Neutrophil (primary cell): ENCODE results near the gene IL18R1.
A peak's percentile ranks its signal among the peaks of the same experiment; 100 is the strongest.

ENCODE experiments used
- H3K27ac ChIP-seq: fragments of 200-600 bp; sonication (generic); 2 replicates; pipeline ENCODE4 v1.5.1; 2016; ENCODE audit warnings: mild to moderate bottlenecking, moderate library complexity
- H3K27me3 ChIP-seq: fragments of 200-600 bp; sonication (generic); 2 replicates; pipeline ENCODE4 v1.6.0; 2016; ENCODE audit warnings: mild to moderate bottlenecking
- H3K36me3 ChIP-seq: fragments of 200-600 bp; sonication (generic); 2 replicates; pipeline ENCODE4 v1.5.1; 2017
- H3K4me1 ChIP-seq, 2 experiments: fragments of 200-600 bp in 1 of 2; sonication (generic) in 1 of 2; 1 replicate in 1 of 2; 2 replicates in 1 of 2; pipeline versions ENCODE4 v1.5.1 to v1.6.1; 2013 to 2016; ENCODE audit warnings: low read depth in 1 of 2, low read length in 1 of 2, mild to moderate bottlenecking in 1 of 2, moderate library complexity in 1 of 2; ENCODE audit not compliant: control insufficient read depth in 1 of 2, insufficient read depth in 1 of 2
- H3K4me3 ChIP-seq, 2 experiments: fragments of 200-600 bp in 1 of 2; sonication (generic) in 1 of 2; 1 replicate in 1 of 2; 2 replicates in 1 of 2; pipeline ENCODE4 v1.5.1; 2013 to 2016; ENCODE audit warnings: low read depth in 1 of 2, low read length in 1 of 2, mild to moderate bottlenecking in 1 of 2, moderate library complexity in 1 of 2
- H3K9me3 ChIP-seq: fragments of 200-600 bp; sonication (generic); 2 replicates; pipeline ENCODE4 v1.5.1; 2016
- TF ChIP-seq, protein P1 (sequence below): fragments of 200-600 bp; sonication (generic); IDR thresholded peaks from 2 replicates; pipeline ENCODE4 v1.5.1; 2016; ENCODE audit warnings: antibody characterized with exemption

The IL18R1 gene

DNA sequence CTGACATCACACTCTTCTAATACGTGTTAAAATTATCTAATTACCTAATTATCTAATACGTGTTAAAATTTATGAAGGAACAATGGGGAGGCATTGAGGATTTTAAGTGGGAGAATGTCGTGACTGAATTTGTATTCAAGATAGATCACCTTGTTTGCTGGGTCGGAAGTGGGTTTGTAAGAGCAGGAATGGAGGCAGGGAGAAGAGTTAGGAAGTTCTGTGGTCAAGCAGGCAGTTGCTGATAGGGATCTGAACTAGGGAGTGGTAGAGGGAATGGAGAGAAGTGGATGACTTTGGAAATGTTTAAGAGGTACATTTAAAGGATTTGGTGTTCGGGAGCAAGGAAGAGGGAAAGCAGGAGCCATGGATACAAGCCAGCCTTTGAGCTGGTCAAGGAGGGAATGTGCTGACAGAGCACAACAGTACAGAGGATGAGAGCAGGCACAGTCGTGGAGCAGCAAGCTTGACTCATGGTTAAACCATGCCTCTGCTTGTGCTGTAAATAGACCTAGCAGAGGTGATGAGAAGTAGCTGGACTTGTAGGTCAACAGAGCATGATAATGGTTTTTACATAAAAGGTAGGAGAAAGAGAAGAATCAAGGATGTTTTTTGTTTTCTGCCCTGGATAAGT lies 83.6 kb downstream of the IL18R1 start:
- no peaks in the 10 kb centered on the region for H3K27me3 ChIP-seq
- H3K4me3 ChIP-seq = peak overlapping the region in 1 of 2 experiments; percentile 14
- H3K4me1 ChIP-seq = peaks cover 96 to 97% of the 10 kb centered on the region in 2 experiments
- no peaks in the 10 kb centered on the region for H3K9me3 ChIP-seq
- H3K36me3 ChIP-seq = peaks cover 15% of the 10 kb centered on the region
- peak overlapping the region; percentile 78 for H3K27ac ChIP-seq
- TF ChIP-seq, protein P1, sequence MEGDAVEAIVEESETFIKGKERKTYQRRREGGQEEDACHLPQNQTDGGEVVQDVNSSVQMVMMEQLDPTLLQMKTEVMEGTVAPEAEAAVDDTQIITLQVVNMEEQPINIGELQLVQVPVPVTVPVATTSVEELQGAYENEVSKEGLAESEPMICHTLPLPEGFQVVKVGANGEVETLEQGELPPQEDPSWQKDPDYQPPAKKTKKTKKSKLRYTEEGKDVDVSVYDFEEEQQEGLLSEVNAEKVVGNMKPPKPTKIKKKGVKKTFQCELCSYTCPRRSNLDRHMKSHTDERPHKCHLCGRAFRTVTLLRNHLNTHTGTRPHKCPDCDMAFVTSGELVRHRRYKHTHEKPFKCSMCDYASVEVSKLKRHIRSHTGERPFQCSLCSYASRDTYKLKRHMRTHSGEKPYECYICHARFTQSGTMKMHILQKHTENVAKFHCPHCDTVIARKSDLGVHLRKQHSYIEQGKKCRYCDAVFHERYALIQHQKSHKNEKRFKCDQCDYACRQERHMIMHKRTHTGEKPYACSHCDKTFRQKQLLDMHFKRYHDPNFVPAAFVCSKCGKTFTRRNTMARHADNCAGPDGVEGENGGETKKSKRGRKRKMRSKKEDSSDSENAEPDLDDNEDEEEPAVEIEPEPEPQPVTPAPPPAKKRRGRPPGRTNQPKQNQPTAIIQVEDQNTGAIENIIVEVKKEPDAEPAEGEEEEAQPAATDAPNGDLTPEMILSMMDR = no peak

DNA sequence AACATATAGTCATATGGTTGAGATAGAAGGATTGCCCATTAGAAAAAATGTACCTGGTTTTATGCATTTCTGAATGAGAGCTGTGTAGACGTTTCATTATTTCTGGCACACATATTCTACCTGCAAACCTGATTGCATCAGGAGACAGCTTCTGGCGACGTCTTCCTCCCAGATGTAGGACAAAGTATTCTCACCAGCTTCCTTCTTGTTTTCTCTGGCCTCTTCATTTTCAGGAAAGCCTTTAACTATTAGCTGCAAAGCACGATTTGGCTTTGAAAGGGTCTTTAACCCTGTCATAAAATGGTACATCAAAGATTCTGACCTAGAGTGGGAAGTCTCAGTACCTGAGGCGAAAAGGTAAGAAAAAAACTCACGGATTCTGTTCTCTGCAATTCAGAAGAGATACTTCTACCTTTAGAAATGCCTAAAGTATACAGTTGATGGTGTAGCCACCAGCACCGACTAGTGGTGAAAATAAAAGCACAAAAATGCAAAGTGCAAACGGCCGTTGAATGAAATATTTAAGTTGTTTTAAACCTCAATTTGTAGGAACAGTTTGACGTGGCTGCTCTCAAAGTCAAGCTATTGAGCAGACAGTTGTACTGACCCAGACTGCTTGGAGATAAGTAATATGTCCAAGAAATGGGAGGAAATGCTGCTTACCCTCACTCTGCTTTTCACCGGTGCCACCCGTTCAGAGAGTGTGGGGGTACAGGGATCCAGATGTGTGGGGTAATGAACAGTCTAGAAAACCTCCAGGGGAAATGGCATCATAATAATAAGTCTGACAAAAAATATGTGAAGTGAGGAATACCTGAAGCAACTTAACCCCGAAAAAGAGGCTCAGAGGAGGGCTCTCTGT lies 87.6 kb downstream of the IL18R1 start:
- Histone ChIP-seq H3K36me3 (peaks cover 52% of the 10 kb centered on the region), H3K9me3 (no peaks in the 10 kb centered on the region), H3K27me3 (no peaks in the 10 kb centered on the region), H3K4me1 (peaks cover 57 to 62% of the 10 kb centered on the region in 2 experiments), H3K4me3 (peak overlapping the region; percentile 18 to 26), H3K27ac (peak overlapping the region; percentile 73)
- TF ChIP-seq, protein P1 = peak; percentile 68

DNA sequence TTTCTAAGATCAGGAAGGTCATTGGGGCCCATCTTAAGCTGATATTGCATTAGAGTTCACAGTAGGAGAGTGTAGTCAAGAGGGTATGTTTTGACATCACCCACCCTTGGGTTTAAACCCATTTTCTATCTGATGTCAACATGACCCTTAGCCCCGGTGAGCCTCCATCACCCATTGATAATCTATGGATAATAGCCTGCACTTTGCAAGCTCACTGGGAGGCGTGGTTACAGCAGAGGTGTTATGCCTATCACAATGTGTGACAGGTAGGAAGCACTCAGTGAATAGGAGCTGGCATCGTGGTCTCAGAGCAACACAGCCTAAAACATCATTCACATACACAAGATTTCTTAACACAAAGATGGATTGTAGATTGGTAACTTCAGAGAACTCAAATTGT lies 88.6 kb downstream of the IL18R1 start:
- Histone ChIP-seq H3K9me3 (no peaks in the 10 kb centered on the region), H3K36me3 (peaks cover 58% of the 10 kb centered on the region), H3K27me3 (no peaks in the 10 kb centered on the region), H3K4me3 (no peak overlapping the region), H3K27ac (no peak overlapping the region), H3K4me1 (peaks cover 46 to 52% of the 10 kb centered on the region in 2 experiments)
- TF ChIP-seq, protein P1 = no peak

DNA sequence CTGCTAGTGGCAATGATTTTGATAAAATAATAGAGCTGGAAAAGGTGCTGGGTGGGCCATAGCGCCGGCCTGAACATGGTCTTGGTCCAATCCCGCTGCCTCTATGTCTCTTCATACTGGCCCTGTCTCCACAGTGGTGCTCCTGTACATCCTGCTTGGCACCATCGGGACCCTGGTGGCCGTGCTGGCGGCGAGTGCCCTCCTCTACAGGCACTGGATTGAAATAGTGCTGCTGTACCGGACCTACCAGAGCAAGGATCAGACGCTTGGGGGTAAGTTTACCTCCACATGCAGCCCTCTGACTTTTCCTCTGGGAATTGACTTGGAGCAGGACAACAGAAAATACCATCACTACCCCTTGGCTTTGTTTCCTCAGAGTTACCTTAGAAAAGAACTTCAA lies 91.3 kb downstream of the IL18R1 start:
- peaks cover 21 to 28% of the 10 kb centered on the region in 2 experiments for H3K4me1 ChIP-seq
- peaks cover 77% of the 10 kb centered on the region for H3K36me3 ChIP-seq
- no peaks in the 10 kb centered on the region for H3K27me3 ChIP-seq
- TF ChIP-seq, protein P1 = no peak
- no peak overlapping the region for H3K4me3 ChIP-seq
- no peak overlapping the region for H3K27ac ChIP-seq
- H3K9me3 ChIP-seq = no peaks in the 10 kb centered on the region
